HG03558 (cell line): ENCODE measurements around the gene BRI3BP.
"Not testable (repeated sequence)": the region's sequence is repeated elsewhere in the genome, so short reads cannot be mapped to it uniquely, and the experiment has no call there.

Source experiments
- ATAC-seq: cut with Tn5 transposase; IDR thresholded peaks from one replicate; pipeline ENCODE4 v1.9.1; 2021; ENCODE audit warnings: moderate number of reproducible peaks; ENCODE audit not compliant: unreplicated experiment; ENCODE audit errors: extremely low read depth

Gene BRI3BP

GRCh38 chr12:125064492-125064891, 71.0 kb downstream of the BRI3BP start:
- no peak for ATAC-seq

- ATAC-seq = peak; percentile 79
These were observed 71.8 kb downstream of the BRI3BP start, which contains the start of gene AACS for GRCh38 chr12:125065021-125065918. TSS of gene AACS (plus strand) at chr12:125065435. CDS start at chr12:125065585, 150 bp downstream.

DNA sequence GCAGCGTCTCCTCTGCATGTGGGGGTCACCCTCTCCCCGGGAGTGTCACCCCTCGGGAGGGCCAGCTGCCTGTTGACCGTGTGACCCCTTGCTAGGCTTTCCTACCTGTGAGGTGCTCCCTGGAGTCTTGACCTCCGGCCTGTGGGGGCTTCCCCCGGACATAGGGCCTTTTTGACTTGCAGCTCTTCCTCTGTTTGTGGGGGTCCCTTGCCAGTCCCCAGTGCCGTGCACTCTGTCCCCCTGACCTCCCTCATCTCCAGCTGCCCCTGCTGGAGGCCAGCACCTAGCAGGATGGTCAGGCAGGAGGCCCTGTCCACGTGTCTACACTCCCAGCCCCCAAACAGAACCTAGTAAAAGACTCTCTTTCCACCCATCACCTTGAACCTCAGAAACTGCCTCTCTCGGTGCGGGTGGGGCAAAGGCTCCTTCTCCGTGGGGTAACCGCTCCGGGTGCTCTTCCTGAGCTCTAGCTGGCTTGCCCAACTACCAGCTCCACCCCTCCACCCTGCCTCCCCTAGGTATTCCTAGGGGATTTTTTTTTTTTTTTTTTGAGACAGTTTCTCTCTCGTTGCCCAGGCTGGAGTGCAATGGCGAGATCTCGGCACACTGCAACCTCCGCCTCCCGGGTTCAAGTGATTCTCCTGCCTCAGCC, 72.6 kb downstream of the BRI3BP start:
- ATAC-seq = no peak

DNA sequence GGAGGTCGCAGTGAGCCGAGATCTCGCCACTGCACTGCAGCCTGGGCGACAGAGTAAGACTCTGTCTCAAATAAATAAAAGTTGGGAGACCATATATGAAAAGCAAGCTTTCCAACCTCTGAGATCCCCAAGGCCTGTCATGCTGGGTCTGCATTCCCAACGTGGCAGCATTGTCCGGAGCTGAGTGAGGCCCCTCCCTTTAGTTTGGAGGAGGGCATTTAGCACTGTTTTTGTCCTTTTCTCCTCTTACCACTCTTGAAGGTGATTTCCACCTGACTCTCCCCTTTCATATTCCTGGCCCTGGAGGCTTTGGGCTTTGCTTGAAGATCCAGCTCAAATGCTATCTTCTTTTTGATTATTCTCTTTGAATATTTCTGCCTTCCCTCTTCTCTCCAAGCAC, 74.9 kb downstream of the BRI3BP start:
- ATAC-seq = no peak

DNA sequence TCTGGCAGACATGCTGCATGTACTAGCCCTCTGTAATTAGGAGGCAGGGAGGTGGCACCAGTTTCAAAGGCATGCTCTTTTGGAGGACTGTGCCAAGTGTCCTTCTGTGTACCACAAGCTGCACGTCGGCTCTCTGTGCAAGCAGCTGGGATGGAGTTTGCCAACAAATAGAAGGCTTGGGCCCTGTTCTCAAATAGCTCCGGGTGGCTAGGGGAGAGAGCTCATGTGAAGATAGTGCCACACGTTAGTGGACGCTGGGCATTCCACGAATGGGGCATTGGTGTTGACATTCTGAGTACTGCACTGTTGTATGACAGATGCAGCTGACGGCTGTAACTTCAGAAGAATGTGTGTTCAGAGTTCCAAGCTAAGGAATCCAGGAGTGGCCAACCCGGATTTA, 76.2 kb downstream of the BRI3BP start:
- no peak for ATAC-seq

DNA sequence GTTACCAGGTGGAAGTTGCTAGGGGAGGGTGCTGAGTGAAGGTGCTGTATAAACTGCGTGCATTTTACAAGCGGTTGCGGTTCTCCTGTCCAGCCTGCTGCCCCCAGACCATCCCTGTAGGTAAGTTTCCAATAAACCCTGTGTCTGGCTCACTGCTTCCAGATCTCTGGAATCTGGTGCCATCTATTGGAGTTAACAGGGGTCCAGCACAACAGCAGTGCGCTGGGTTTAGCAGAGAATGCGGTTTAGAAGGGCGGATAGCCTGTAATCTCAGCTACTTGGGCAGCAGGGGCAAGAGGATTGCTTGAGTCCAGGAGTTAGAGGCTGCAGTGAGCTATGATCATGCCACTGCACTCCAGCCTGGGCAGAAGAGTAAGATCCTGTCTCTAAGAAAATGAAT, 76.7 kb downstream of the BRI3BP start:
- ATAC-seq = no peak

DNA sequence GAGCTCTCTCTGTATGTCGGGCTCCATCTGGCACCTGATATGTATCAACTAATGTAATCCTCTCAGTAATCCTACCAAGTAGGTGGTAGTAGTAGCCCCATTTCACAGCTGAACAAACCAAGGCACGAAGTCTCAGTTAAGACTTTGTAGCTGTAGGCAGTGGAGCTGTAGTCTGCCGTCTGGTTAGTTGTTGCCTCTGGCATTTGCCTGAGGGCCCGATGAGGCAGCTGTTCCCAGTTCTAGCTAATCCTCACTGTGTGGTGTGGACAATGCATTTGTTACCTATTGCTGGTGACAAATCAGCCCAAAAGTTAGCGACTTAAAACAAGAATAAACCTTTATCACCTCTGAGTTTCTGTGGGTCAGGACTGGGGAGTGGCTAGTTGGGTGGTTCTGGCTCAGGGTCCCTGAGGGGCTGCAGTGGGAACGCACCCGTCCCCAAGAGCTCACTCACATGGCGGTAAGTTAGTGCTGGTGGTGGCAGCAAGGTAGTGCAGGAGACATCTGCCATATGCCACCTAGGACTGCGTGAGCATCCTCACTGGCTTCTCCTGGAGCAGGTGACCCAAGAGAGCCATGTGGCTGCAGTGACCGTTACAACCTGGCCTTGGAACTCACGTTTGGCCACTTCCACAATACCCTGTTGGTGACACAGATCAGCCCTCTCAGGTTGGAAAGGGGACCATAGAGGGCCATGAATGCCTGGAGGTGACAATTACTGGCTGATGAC, 77.4 kb downstream of the BRI3BP start:
- ATAC-seq = no peak

GRCh38 chr12:125071456-125071855, 78.0 kb downstream of the BRI3BP start:
- no peak for ATAC-seq

DNA sequence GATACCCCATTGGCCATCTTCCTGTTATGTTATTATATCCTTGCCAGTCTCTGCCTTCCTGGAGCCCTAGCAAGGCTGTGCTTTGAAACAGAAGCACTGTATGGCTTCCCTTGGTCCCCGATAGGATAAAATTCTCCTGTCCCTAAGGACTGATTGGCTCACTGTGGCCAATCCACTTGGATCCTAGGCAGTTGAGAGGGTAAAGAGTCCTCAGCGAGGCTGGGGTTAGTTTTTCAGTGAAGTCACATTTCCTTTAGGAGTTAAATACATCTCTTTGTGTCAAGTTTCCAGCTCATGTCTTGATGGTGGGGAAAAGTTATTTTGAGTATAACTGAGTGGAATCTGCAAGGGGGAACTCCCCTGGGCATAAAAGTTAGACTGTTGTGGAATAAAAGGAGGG, 79.1 kb downstream of the BRI3BP start:
- ATAC-seq = no peak

- ATAC-seq = not testable (repeated sequence)
These were observed 80.8 kb downstream of the BRI3BP start for GRCh38 chr12:125074294-125074693.

DNA sequence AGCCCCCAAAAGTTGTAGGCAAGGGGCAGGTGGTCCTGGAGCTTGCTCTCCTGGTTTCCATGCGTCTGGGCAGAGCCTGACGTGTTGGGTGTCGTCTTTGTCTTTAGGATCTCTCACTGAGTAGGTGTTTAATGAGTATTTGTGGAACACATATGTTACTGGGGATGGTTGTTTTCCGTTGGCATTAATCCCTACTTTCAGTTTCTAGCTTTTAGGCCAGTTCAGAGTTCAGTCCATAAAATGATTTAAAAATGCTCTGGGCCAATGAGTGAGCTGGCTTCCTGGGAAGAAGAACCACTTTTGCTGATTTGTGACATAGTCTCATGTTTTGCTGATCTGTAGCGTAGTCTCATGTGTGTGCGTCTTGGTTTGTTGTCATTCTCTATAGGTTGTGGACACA, 82.7 kb downstream of the BRI3BP start:
- ATAC-seq = no peak

DNA sequence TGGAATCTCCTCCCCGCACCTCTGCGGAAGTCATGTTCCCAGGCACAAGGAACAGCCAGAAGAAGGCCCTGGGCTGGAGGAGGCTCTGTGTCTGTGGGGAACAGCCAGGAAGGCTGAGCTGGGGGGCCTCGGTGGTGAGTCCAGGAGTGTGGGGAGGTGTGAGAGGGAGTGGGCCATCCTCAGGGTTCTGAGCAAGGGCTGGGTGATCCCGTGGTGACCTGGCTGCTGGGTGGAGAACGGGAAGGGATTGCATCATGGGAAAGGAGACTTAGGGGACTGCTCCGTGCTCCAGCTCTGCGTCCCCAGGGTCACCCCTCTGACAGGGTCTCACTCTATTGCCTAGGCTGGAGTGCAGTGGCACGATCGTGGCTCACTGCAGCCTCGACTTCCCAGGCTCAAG, 85.6 kb downstream of the BRI3BP start:
- no peak for ATAC-seq

- ATAC-seq = no peak
These were observed 86.5 kb downstream of the BRI3BP start for GRCh38 chr12:125079648-125080645.
